GM23248 (cell line): ENCODE results near the gene UFSP1.

Experiments
- EZH2 ChIP-seq: fragments of 200-600 bp; sonication (generic); IDR thresholded peaks from 2 replicates; pipeline ENCODE4 v1.6.1; 2018; ENCODE audit warnings: antibody characterized with exemption, mild to moderate bottlenecking; ENCODE audit not compliant: insufficient read depth, poor library complexity, severe bottlenecking
- EZH2phosphoT487 ChIP-seq: fragments of 200-600 bp; sonication (generic); IDR thresholded peaks from 2 replicates; pipeline ENCODE4 v1.6.1; 2018; ENCODE audit warnings: antibody characterized with exemption, moderate library complexity, mild to moderate bottlenecking, low read depth; ENCODE audit not compliant: insufficient read depth

DNA sequence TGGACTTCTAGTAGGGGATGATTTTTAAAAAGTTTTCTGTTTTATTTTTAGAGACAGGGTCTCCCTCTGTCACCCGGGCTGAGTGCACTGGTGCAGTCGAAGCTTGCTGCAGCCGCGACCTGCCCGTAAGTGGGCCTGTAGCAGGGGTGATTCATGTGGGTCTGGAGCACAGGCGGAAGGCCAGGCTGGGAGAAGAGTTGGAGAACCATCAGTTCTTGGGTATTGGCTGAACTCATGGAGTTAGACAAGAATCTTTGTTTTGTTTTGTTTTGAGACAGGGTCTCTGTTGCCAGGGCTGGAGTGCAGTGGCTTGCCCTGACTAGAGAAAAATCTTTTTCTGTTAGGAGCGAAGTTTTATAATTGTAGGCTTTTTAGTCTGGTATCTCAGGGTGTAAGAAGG, 8.9 kb downstream of the UFSP1 start:
- TF ChIP-seq EZH2phosphoT487 (no peak), EZH2 (no peak)
